GM19238 (cell line): Measurements from ENCODE around the gene CABCOCO1.
"Not testable (repeated sequence)": the region's sequence is repeated elsewhere in the genome, so short reads cannot be mapped to it uniquely, and the experiment has no call there.

ENCODE experiments used
- DNase-seq: peaks from one replicate; pipeline ENCODE4 v3.0.0; 2011; ENCODE audit warnings: low spot score; ENCODE audit not compliant: insufficient read length

CABCOCO1 gene

DNA sequence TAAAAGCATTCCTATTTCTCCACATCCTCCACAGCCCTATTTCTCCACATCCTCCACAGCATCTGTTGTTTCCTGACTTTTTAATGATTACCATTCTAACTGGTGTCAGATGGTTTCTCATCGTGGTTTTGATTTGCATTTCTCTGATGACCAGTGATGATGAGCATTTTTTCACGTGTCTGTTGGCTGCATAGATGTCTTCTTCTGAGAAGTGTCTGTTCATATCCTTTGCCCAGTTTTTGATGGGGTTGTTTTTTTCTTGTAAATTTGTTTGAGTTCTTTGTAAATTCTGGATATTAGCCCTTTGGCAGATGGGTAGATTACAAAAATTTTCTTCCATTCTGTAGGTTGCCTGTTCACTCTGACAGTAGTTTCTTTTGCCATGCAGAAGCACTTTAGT, 49.4 kb downstream of the CABCOCO1 start:
- DNase-seq, result not testable (repeated sequence)

DNA sequence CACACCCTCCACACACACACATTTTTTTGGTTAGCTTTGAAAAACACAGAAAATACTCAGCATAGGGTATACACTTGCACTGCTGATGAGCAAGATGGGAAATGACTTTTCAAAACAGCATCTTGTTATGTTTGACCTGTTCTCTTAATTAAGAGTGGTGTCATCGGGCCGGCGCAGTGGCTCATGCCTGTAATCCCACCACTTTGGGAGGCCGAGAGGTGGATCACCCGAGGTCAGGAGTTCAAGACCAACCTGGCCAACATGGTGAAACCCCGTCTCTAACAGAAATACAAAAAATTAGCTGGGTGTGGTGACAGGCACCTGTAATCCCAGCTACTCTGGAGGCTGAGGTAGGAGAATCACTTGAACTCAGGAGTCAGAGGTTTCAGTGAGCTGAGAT, 56.7 kb downstream of the CABCOCO1 start:
- not testable (repeated sequence) for DNase-seq

DNA sequence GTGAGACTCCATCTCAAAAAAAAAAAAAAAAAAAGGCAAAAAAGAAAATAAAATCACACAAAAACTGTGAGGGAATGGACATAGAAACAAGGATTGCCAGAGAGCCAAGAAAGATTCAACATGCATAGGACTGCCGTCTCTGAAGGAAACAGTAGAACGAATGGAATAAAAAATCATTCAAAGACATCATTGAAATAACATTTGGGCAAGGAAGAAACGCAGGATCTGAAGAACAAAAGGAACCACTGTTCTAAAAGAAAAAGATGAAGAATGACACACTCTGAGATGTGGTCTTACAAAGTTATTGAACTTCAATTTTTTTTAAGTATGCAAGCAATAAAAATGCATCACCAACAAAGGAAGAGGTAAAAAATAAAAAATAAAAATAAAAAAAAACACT, 57.2 kb downstream of the CABCOCO1 start:
- DNase-seq, result no peak

DNA sequence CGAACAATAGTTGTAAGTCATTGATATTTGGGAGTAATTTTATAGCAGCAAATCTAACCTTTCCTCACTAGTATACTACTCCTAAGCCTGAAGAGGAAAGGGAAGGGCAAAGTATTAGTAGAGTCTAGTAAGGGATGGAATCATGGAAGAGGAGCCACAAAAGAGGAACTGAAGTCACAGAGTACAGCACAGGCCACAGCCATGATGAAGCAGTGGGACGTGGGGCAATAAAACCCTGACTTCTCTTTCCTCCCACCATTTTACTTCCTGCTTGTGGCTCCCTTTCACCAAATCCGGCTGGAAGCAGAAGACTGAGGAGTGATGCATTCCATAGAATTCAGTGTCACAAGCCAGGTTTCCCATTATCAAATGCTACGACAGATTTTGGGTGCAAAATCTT, 58.7 kb downstream of the CABCOCO1 start:
- no peak for DNase-seq

DNA sequence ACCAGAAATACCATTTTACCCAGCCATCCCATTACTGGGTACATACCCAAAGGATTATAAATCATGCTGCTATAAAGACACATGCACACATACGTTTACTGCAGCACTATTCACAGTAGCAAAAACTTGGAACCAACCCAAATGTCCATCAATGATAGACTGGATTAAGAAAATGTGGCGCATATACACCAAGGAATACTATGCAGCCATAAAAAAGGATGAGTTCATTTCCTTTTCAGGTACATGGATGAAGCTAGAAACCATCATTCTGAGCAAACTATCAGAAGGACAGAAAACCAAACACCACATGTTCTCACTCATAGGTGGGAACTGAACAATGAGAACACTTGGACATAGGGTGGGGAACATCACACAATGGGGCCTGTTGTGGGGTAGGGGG, 62.5 kb downstream of the CABCOCO1 start:
- not testable (repeated sequence) for DNase-seq

DNA sequence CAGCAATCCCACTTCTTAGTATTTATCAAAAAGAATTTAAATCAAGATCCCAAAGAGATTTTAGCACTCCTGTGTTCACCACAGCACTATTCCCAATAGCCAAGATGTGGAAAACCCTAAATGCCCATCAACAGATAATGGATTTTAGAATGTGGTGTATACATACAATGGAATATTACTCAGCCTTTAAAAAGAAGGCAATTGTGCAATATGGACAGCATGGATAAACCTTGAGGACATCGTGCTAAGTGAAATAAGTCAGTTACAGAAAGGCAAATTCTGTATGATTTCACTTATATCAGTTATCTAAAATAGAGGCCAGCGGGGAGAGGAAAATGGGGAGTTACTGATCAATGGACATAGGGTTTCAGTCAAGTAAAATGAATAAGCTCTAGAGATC, 66.9 kb downstream of the CABCOCO1 start:
- no peak for DNase-seq

DNA sequence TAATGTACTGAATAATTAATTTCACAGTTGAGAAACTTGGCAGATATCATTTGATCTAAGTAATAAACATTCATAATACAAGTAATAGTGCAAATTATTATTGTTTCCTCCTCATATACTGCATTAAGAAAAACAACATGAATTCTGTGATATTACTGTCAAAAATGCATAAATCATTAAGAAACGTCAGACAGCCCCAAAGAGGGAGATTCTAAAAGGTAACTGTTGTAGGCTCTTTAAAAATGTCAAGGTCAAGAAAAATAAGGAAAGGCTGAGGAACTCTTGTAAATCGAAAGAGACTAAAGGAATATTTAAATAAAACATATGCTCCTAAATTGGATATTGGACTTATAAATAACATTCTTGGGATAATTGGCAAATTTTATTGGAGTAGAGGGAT, 67.9 kb downstream of the CABCOCO1 start:
- no peak for DNase-seq

DNA sequence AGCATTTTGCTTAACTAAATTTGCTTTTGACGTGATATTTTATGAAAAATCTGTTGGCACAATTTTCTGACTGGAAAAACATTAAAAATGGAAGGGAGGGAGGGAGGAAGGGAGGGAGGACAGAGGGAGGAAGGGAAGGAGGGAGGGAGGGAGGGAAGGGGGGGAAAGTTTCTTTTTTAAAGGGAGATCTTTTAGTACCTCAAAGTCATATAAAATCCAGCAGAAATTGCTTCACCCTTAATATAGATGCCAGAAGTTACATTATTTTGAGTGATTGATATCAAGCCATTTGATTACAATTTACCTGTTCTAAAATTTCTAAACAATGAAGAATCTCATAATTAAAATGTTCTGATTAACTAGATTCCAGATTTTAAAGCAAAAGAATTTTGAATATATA, 68.9 kb downstream of the CABCOCO1 start:
- DNase-seq, result no peak

DNA sequence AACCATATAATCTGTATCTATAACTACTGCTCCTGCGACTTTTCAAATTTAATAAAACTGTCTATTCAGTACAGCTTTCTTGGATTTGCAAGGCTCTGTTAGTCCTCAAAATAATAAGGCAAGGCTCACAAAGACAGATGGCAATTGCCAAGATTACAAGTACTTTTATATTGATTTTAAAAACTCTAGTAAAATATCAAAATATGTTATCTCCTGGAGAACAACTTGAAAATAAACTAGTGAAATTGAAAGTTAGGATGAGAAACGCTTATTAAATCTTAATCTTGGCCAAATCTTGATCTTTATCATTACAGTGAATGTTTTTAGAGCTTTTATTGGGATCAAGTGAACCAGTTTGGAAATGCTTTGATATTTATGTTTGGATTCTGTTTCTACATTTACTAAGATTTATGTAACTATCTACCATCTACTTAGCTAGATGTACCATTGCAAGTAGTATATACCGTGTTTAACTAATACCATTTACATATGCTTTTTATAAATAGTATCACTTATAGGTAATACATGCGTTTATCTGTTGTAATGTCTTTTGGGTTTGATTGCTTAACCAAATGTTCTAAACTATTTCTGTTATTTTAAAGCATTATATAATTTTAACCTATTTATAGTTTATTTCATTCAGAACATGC, 70.0 kb downstream of the CABCOCO1 start:
- no peak for DNase-seq

DNA sequence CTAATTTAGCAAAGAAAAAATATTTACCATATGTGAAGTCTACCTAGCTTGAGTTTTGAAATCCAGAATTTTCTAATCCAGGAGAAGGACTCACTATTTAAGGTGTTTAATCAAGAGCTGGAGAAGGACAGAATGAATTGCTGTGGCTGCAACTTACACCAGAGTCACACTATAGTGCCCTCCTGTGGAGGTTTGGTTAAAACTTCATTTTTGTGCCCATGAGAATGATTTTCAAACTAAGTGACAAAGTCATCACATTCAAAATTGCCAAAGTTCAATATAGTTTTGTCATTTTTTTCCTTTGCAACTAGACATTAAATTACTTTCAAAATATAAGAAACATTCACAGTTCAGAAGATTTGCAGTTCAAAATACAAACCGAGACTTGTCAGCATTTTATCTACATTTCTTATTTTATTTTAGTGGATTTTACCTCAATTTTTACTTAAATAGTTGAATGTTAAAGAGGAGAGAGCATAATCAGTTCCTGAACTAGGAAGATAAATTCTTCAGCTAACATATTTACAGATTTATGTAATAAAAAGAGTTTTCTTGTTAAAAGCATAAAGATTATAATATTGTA, 70.7 kb downstream of the CABCOCO1 start:
- DNase-seq, result no peak

DNA sequence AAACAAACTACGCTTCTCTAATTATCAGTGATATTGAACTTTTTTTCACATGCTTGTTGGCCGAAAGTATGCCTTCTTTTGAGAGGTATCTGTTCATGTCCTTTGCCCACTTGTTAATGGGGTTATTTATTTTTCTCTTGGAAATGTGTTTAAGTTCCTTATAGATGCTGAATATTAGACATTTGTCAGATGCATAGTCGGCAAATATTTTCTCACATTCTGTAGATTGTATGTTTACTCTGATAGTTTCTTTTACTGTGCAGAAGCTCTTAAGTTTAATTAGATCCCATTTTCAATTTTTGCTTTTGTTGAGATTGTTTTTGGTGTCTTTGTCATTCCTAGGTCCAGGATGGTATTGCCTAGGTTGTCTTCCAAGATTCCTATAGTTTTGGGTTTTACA, 73.2 kb downstream of the CABCOCO1 start:
- no peak for DNase-seq

DNA sequence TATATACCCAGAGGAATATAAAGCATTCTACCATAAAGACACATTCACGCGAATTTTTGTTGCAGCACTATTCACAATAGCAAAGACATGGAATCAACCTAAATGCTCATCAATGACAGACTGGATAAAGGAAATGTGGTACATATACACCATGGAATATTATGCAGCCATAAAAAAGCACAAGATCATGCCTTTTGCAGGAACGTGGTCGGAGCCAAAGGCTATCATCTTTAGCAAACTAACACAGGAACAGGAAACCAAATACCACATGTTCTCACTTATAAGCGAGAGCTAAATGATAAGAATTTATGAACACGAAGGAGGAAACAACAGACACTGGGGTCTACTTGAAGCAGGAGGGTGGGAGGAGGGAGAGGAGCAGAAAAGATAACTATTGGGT, 74.7 kb downstream of the CABCOCO1 start:
- not testable (repeated sequence) for DNase-seq

DNA sequence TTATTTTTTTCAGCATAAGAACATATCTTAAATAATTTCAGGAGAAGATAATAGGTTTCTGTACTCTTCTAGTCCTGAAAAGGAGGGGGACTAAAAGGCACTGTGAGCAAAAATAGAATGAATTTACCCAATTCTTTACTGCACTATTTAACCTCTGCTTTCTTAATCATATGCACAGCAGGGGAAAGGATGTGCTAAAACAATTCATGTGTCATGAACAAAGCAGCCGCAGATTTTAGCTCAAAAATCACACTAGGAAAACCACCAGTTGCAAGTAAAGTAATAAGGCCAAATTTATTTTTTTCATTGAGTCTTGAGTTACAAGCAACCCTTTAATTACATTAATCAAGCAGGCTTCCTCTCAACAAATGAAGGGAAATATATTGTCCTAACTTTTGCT, 80.1 kb downstream of the CABCOCO1 start:
- DNase-seq, result no peak

DNA sequence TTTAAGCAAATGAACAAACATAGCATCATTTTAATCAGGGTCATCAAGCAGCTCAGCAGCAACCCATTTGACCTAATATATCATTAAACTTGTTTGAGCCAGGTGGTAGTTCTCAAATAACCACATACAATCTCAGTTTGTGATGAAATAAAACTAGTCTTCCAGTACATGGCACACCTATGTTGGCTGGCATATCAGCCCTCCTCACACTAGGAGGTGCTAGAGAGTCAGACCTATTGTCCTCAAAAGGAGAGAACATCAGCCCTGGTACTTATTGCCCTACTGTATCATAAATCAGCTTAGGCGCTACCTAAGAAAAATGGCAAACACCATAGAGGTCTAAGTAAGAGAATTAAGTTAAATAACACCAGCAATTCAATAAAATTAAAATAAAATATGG, 81.7 kb downstream of the CABCOCO1 start:
- no peak for DNase-seq

DNA sequence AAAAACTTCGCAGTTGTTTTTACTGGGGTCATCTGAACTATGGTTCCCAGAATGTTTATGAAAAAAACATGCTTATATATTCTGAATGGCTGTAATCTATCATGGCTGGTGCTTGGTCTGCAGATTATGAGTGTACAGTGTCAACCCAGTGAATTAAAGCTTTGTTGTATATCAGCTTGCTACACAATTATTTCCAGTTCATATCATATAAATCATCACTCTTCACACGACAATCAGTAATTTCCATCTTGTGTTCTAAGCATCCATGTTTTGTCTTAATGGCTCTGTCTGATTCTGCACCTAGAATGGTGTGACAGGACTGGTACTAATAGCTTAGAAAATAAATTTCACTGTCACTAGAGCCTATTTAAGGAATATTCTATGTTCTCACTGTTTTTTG, 83.6 kb downstream of the CABCOCO1 start:
- no peak for DNase-seq

DNA sequence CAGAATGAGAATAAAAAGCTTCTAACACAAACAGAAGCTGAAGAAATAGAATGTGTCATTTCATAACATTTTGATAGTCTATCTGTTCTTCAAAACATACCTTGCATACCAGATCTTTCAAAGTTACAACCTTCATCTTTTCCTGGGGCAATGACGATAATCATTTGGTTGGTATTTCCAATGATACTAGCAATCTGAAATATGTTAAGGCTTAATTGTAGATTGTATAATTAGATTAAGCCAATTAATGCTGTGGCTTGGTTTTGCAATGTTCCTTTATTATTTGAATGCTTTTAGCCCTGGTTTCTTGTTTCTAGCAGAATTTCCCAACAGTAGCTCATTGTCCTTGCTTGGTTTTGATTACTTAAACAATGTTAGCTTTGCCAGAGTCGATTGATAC, 84.6 kb downstream of the CABCOCO1 start:
- DNase-seq, result no peak

DNA sequence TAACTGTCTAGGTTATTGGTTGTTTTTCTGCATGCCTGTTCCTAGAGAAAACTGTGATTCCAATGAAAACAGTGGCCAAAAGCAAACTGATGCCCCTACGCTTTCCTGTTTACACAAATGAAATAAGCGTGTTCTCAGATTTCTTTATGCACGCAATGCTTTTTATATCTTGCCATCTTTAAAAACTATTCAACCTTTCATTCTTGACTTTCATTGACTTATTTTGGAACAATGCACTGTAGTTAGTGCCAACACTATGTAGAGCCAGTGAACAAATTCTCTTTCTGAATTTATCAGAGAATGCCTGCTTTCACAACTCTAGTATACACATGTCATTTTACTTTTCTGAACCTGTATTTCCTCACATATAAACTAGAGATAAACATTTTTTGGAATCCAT, 86.6 kb downstream of the CABCOCO1 start:
- no peak for DNase-seq

DNA sequence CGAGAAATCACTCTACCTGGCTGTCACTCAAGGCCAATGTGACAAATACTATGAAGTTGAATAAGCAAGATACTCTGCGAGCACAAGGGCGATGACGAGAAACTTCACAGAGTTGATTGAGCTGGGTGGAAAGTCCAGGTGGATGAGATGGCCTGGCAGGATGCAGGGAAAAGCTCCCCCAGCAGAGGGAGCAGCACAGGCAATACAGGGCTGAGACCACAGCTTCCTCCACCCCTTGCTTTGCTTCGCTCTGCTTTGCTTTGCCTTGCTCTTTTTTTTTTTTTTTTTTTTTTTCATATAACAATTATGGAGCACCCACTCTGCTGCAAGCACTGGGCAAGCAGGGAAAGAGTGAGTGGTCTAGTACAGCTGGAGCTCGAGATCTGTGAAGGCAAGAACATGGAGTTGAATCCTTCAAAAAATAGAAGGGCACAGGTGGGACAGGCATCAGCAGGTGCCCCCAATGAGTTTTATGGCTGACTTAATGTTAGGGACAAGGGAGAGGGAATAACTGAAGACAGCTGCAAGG, 88.3 kb downstream of the CABCOCO1 start:
- DNase-seq, result peak; percentile 13

DNA sequence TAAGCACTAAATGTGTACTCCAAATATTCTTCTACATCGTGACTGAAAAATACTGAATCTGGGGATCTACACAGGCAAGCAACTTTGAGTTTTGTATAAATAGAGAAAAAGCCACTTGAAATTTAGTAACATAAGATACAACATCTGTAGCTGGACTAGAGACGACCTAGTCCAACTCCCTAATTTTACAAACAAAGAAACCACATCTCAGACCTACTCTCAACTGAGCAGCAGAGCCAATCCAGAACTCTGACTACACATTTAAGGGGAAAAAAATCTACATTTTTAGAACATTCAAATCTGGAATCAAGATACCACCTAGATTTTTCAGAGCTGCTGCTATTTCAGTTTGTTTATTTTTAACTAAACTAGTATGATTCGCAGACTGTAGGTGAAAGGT, 88.9 kb downstream of the CABCOCO1 start:
- DNase-seq, result no peak

DNA sequence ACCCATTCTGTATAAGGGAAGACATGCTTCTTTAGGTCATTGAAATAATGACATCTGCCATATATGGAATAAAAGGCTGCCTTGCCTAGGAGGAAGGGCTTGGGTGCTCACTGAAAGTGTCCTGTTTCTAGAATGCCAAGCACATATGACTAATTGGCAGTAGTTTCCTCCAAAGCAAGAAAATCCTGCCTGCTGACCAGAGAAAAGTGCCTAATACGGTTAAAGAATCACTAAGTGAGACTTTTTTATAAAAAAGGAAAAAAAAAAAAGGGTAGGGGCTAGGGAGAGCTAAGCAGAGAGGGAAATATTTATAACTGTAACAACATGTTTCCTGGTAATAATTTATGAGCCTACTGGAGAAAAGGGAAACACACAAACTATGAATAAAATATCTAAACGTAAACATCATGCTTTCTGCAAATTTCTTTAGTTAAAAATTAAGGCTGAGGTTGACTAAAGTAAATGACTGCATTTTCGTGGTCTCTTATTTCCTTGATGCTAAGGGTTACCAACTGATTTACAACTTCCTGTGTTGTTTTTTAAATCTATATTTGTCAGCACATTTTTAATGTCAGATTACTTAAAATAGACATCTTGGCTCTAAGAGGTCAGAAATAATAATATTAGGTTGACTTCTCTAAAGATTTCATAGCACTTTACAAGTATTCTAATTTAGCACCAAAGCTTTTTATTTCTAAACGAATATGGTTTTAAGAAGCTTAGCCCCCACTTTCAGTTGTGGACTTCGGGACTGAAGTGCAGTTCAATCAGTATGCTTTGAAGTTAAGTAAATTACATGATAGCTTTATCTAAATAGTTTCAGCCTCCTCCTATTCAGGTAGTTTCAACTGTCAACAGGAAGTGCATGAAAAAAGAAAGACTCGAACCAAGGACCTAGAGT, 89.6 kb downstream of the CABCOCO1 start:
- DNase-seq, result no peak

DNA sequence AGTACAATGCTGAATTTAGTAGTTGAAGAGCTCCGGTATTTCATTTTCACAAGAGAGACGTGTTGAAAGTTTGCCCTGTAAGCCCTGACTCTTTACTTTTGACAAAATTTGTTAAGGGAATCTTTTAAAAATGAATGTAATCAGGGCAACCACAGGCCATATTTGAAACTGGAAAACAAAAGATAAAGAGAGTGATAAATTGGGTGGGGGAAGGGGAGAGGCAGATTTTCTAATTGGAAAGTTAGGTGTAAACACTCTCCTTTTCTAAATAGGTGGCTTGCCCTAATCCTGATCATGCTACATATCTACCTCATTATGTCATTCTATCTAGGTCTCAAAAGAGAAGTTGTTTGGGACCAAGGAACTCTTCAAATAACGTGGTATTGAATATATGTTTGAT, 90.7 kb downstream of the CABCOCO1 start:
- DNase-seq, result no peak
